ENCODE measurements around the gene FYN.
"Not testable (repeated sequence)": the region's sequence is repeated elsewhere in the genome, so short reads cannot be mapped to it uniquely, and the experiment has no call there.

FYN gene

GRCh38 chr6:111660531-111660930 is 212.7 kb downstream of the FYN start:
- no peak for DNase-seq (ENCODE audit: low read depth)

GRCh38 chr6:111658462-111659154 is 214.6 kb downstream of the FYN start:
- DNase-seq (ENCODE audit: low read depth), result no peak

GRCh38 chr6:111657146-111657545 is 216.1 kb downstream of the FYN start:
- no peak for DNase-seq (ENCODE audit: low read depth)

- DNase-seq (ENCODE audit: low read depth), result no peak
These were observed 219.3 kb downstream of the FYN start for GRCh38 chr6:111653979-111654378.

GRCh38 chr6:111653434-111653833 is 219.8 kb downstream of the FYN start:
- no peak for DNase-seq (ENCODE audit: low read depth)

GRCh38 chr6:111652156-111652555 is 221.1 kb downstream of the FYN start:
- no peak for DNase-seq (ENCODE audit: low read depth)

GRCh38 chr6:111651185-111652034 is 221.8 kb downstream of the FYN start:
- DNase-seq (ENCODE audit: low read depth), result no peak

- DNase-seq (ENCODE audit: low read depth), result no peak
These were observed 223.2 kb downstream of the FYN start for GRCh38 chr6:111650049-111650448.

GRCh38 chr6:111648100-111648499 is 225.2 kb downstream of the FYN start:
- DNase-seq (ENCODE audit: low read depth), result no peak

- DNase-seq (ENCODE audit: low read depth), result no peak
These were observed 226.3 kb downstream of the FYN start for GRCh38 chr6:111646942-111647341.

- no peak for DNase-seq (ENCODE audit: low read depth)
These were observed 227.2 kb downstream of the FYN start for GRCh38 chr6:111646034-111646433.

- DNase-seq (ENCODE audit: low read depth), result no peak
These were observed 228.3 kb downstream of the FYN start for GRCh38 chr6:111644893-111645430.

- peak; percentile 19 for DNase-seq (ENCODE audit: low read depth)
These were observed 230.6 kb downstream of the FYN start for GRCh38 chr6:111642463-111643158.

GRCh38 chr6:111639266-111639665 is 234.0 kb downstream of the FYN start:
- no peak for DNase-seq (ENCODE audit: low read depth)

- DNase-seq (ENCODE audit: low read depth), result not testable (repeated sequence)
These were observed 238.3 kb downstream of the FYN start for GRCh38 chr6:111634981-111635380.

- DNase-seq (ENCODE audit: low read depth), result no peak
These were observed 239.4 kb downstream of the FYN start for GRCh38 chr6:111633822-111634221.

- no peak for DNase-seq (ENCODE audit: low read depth)
These were observed 240.6 kb downstream of the FYN start for GRCh38 chr6:111632468-111633247.

GRCh38 chr6:111631903-111632460 is 241.3 kb downstream of the FYN start:
- no peak for DNase-seq (ENCODE audit: low read depth)

GRCh38 chr6:111631018-111631417 is 242.2 kb downstream of the FYN start:
- DNase-seq (ENCODE audit: low read depth), result no peak

GRCh38 chr6:111628142-111628850 is 245.0 kb downstream of the FYN start:
- DNase-seq (ENCODE audit: low read depth), result no peak

- no peak for DNase-seq (ENCODE audit: low read depth)
These were observed 246.8 kb downstream of the FYN start for GRCh38 chr6:111626441-111626840.

Data from activated T-cell treated with anti-CD3 and anti-CD28 coated beads for 48 hours (primary cell).